Ammon's horn (tissue), 1 donor: ENCODE measurements around the gene B3GALNT2.
"Not testable (repeated sequence)": the region's sequence is repeated elsewhere in the genome, so short reads cannot be mapped to it uniquely, and the experiment has no call there.

Experiments
- DNase-seq: peaks from one replicate; pipeline ENCODE4 v3.0.0-alpha.2; 2016; ENCODE audit warnings: low spot score

B3GALNT2 gene

GRCh38 chr1:235503403-235504121 lies 690 bp downstream of the B3GALNT2 start:
- peak; percentile 55 for DNase-seq

- no peak for DNase-seq
Observed at GRCh38 chr1:235502601-235503402, 1.4 kb downstream of the B3GALNT2 start.

- DNase-seq = no peak
Observed at GRCh38 chr1:235500971-235501540, 3.2 kb downstream of the B3GALNT2 start.

- DNase-seq = no peak
Observed at GRCh38 chr1:235495551-235495950, 8.7 kb downstream of the B3GALNT2 start.

GRCh38 chr1:235495030-235495429 lies 9.2 kb downstream of the B3GALNT2 start:
- no peak for DNase-seq

GRCh38 chr1:235494531-235494930 lies 9.7 kb downstream of the B3GALNT2 start:
- no peak for DNase-seq

GRCh38 chr1:235491644-235492043 lies 12.6 kb downstream of the B3GALNT2 start:
- no peak for DNase-seq

- no peak for DNase-seq
Observed at GRCh38 chr1:235486321-235486720, 17.9 kb downstream of the B3GALNT2 start.

GRCh38 chr1:235485558-235485957 lies 18.7 kb downstream of the B3GALNT2 start:
- DNase-seq = no peak

- DNase-seq = no peak
Observed at GRCh38 chr1:235483090-235483489, 21.2 kb downstream of the B3GALNT2 start.

GRCh38 chr1:235473806-235474205 lies 30.4 kb downstream of the B3GALNT2 start:
- DNase-seq = no peak

- no peak for DNase-seq
Observed at GRCh38 chr1:235470741-235471439, 33.4 kb downstream of the B3GALNT2 start.

GRCh38 chr1:235469897-235470296 lies 34.4 kb downstream of the B3GALNT2 start:
- not testable (repeated sequence) for DNase-seq

GRCh38 chr1:235468970-235469369 lies 35.3 kb downstream of the B3GALNT2 start:
- DNase-seq = no peak

- no peak for DNase-seq
Observed at GRCh38 chr1:235468004-235468403, 36.2 kb downstream of the B3GALNT2 start.

- DNase-seq = no peak
Observed at GRCh38 chr1:235465066-235465465, 39.2 kb downstream of the B3GALNT2 start.

- DNase-seq = not testable (repeated sequence)
Observed at GRCh38 chr1:235462832-235463231, 41.4 kb downstream of the B3GALNT2 start.

- no peak for DNase-seq
Observed at GRCh38 chr1:235461954-235462353, 42.3 kb downstream of the B3GALNT2 start.

- no peak for DNase-seq
Observed at GRCh38 chr1:235460770-235461169, 43.5 kb downstream of the B3GALNT2 start.

- not testable (repeated sequence) for DNase-seq
Observed at GRCh38 chr1:235457856-235458255, 46.4 kb downstream of the B3GALNT2 start.

- DNase-seq = no peak
Observed at GRCh38 chr1:235455823-235456222, 48.4 kb downstream of the B3GALNT2 start.

- DNase-seq = no peak
Observed at GRCh38 chr1:235455097-235455496, 49.2 kb downstream of the B3GALNT2 start.
